CD14-positive monocyte (primary cell): ENCODE measurements around the gene SH3RF3. TPM values are rescaled to one million over a fixed set of nuclear protein-coding genes. Genes with fewer than 3 reads are reported as not detected.

Source experiments
- DNase-seq, 3 donors: peaks; one replicate each; pipeline ENCODE4 v3.0.0-alpha.2; 2011 to 2022
- H2AFZ ChIP-seq: 2 replicates; pipeline ENCODE4 v1.6.0; 2012; ENCODE audit warnings: mild to moderate bottlenecking, low read depth, low read length, inconsistent platforms; ENCODE audit not compliant: insufficient read depth, poor library complexity, severe bottlenecking
- H3K27ac ChIP-seq, 2 donors: 1 replicate in 1 of 2; 2 replicates in 1 of 2; pipeline ENCODE4 v1.5.1; 2012 to 2013; ENCODE audit warnings: low read length in 2 of 2, control low read depth in 1 of 2, inconsistent platforms in 1 of 2, low read depth in 1 of 2, mild to moderate bottlenecking in 1 of 2
- H3K27me3 ChIP-seq, 2 donors: one replicate each; pipeline versions ENCODE4 v1.6.0 to v1.6.1; 2011 to 2013; ENCODE audit warnings: low read length in 2 of 2; ENCODE audit not compliant: control insufficient read depth in 2 of 2, insufficient read depth in 2 of 2
- H3K36me3 ChIP-seq, 2 donors: replicated peaks in 1 of 2; 1 replicate in 1 of 2; 2 replicates in 1 of 2; pipeline versions ENCODE4 v1.5.1 to v1.6.1; 2012 to 2013; ENCODE audit warnings: low read length in 2 of 2, control low read depth in 1 of 2, inconsistent platforms in 1 of 2, mild to moderate bottlenecking in 1 of 2; ENCODE audit not compliant: insufficient read depth in 2 of 2, control insufficient read depth in 1 of 2
- H3K4me1 ChIP-seq, 2 donors: 1 replicate in 1 of 2; 2 replicates in 1 of 2; pipeline versions ENCODE4 v1.5.1 to v1.6.1; 2012 to 2013; ENCODE audit warnings: low read length in 2 of 2, control low read depth in 1 of 2, inconsistent platforms in 1 of 2, mild to moderate bottlenecking in 1 of 2, moderate library complexity in 1 of 2; ENCODE audit not compliant: insufficient read depth in 2 of 2, control insufficient read depth in 1 of 2
- H3K4me2 ChIP-seq: replicated peaks from 2 replicates; pipeline ENCODE3; 2012; ENCODE audit warnings: low read length, moderate library complexity, mild to moderate bottlenecking; ENCODE audit not compliant: poor library complexity, severe bottlenecking; ENCODE audit errors: extremely low read depth
- H3K4me3 ChIP-seq, 3 experiments: fragments of 200-600 bp in 1 of 3; sonication (generic) in 1 of 3; replicated peaks in 1 of 3; 1 replicate in 2 of 3; 2 replicates in 1 of 3; pipeline ENCODE4 v1.5.1; 2011 to 2013; ENCODE audit warnings: low read length in 3 of 3, mild to moderate bottlenecking in 3 of 3, control low read depth in 2 of 3, low read depth in 2 of 3, inconsistent platforms in 1 of 3, moderate library complexity in 1 of 3
- H3K79me2 ChIP-seq: 2 replicates; pipeline ENCODE4 v1.6.0; 2012; ENCODE audit warnings: mild to moderate bottlenecking, control low read depth, inconsistent platforms, low read length, moderate library complexity; ENCODE audit not compliant: insufficient read depth
- H3K9ac ChIP-seq: 2 replicates; pipeline ENCODE4 v1.6.0; 2017; ENCODE audit warnings: low read length, mild to moderate bottlenecking; ENCODE audit not compliant: insufficient read depth, poor library complexity, severe bottlenecking
- H3K9me3 ChIP-seq, 2 donors: replicated peaks in 1 of 2; 1 replicate in 1 of 2; 2 replicates in 1 of 2; pipeline versions ENCODE4 v1.5.1 to v1.6.1; 2012 to 2013; ENCODE audit warnings: low read length in 2 of 2, control low read depth in 1 of 2; ENCODE audit not compliant: control insufficient read depth in 1 of 2, insufficient read depth in 1 of 2
- H4K20me1 ChIP-seq: 2 replicates; pipeline ENCODE4 v1.6.0; 2012; ENCODE audit warnings: mild to moderate bottlenecking, low read length, control low read depth, moderate library complexity; ENCODE audit not compliant: insufficient read depth
- H3K27ac Mint-ChIP-seq, 7 donors: one replicate each; pipeline ENCODE4 v1.8.0; 2020; ENCODE audit warnings: mild to moderate bottlenecking in 7 of 7, mixed read lengths in 7 of 7, moderate library complexity in 6 of 7, inconsistent platforms in 2 of 7
- H3K27me3 Mint-ChIP-seq, 3 donors: one replicate each; pipeline ENCODE4 v1.8.0; 2021 to 2022; ENCODE audit warnings: low read depth in 3 of 3, mild to moderate bottlenecking in 3 of 3, mixed read lengths in 3 of 3, moderate library complexity in 3 of 3, inconsistent platforms in 1 of 3
- H3K36me3 Mint-ChIP-seq, 2 donors: one replicate each; pipeline ENCODE4 v1.8.0; 2020; ENCODE audit warnings: mixed read lengths in 2 of 2, inconsistent platforms in 1 of 2, mild to moderate bottlenecking in 1 of 2
- H3K4me1 Mint-ChIP-seq: one replicate; pipeline ENCODE4 v1.8.0; 2020; ENCODE audit warnings: mild to moderate bottlenecking, mixed read lengths
- H3K4me3 Mint-ChIP-seq, 2 donors: one replicate each; pipeline ENCODE4 v1.8.0; 2020; ENCODE audit warnings: mild to moderate bottlenecking in 2 of 2, mixed read lengths in 2 of 2, moderate library complexity in 1 of 2
- H3K9me3 Mint-ChIP-seq, 7 donors: one replicate each; pipeline ENCODE4 v1.8.0; 2020 to 2022; ENCODE audit warnings: mixed read lengths in 7 of 7, mild to moderate bottlenecking in 6 of 7, moderate library complexity in 6 of 7, inconsistent platforms in 2 of 7
- WGBS: methylation state at CpG from one replicate; pipeline ENCODE4 v1.1.5; 2013; ENCODE audit warnings: missing lambda C conversion rate; ENCODE audit not compliant: insufficient coverage; 5-methylcytosine and 5-hydroxymethylcytosine counted together
- intact Hi-C, 2 donors: fragments of 100-400 bp; cut with micrococcal nuclease; formaldehyde crosslinking; loops; one replicate each; pipeline versions ENCODE4 v1.15.0 to v1.15.1; 2023
- polyA plus RNA-seq, 3 donors: library from polyadenylated mRNA; depleted of rRNA in 1 of 3; unstranded in 2 of 3; stranded (reverse) in 1 of 3; fragments of 300-500 nt in 2 of 3; fragments of >200 nt in 1 of 3; fragmentation: Illumina TruSeq in 2 of 3; gene quantifications; 1 replicate in 2 of 3; 2 replicates in 1 of 3; pipeline ENCODE4 v1.2.3, GENCODE V29; 2012 to 2021
- TF ChIP-seq, protein P1 (sequence below): fragments of 200-600 bp; IDR thresholded peaks from one replicate; pipeline ENCODE4 v1.8.0; 2022; ENCODE audit warnings: antibody characterized with exemption, mild to moderate bottlenecking

The SH3RF3 gene
- polyA plus RNA-seq, 3 donors: 0.25 to 0.75 (median 0.34) TPM

GRCh38 chr2:109352056-109352897, 223.3 kb downstream of the SH3RF3 start:
- Histone ChIP-seq H4K20me1 (no peaks in the 10 kb centered on the region), H3K27me3 (no peaks in the 10 kb centered on the region), H3K4me2 (no peak overlapping the region), H3K9ac (no peak overlapping the region), H3K79me2 (no peaks in the 10 kb centered on the region), H3K27ac (no peak overlapping the region), H3K36me3 (no peaks in the 10 kb centered on the region), H3K4me3 (no peak overlapping the region), H3K9me3 (peaks cover 0 to 6% of the 10 kb centered on the region in 2 donors), H2AFZ (no peak overlapping the region), H3K4me1 (peaks cover 6 to 7% of the 10 kb centered on the region in 2 donors)
- Mint-ChIP-seq H3K4me1 (peaks cover 29% of the 10 kb centered on the region), H3K27ac (peak overlapping the region in 1 of 7 donors; percentile 15), H3K9me3 (peaks cover 1 to 7% (median 3%) of the 10 kb centered on the region in 7 donors), H3K4me3 (peak overlapping the region in 1 of 2 donors; percentile 53), H3K27me3 (peaks cover 6 to 17% (median 14%) of the 10 kb centered on the region in 3 donors), H3K36me3 (no peaks in the 10 kb centered on the region)
- no peak for DNase-seq
- TF ChIP-seq, protein P1, sequence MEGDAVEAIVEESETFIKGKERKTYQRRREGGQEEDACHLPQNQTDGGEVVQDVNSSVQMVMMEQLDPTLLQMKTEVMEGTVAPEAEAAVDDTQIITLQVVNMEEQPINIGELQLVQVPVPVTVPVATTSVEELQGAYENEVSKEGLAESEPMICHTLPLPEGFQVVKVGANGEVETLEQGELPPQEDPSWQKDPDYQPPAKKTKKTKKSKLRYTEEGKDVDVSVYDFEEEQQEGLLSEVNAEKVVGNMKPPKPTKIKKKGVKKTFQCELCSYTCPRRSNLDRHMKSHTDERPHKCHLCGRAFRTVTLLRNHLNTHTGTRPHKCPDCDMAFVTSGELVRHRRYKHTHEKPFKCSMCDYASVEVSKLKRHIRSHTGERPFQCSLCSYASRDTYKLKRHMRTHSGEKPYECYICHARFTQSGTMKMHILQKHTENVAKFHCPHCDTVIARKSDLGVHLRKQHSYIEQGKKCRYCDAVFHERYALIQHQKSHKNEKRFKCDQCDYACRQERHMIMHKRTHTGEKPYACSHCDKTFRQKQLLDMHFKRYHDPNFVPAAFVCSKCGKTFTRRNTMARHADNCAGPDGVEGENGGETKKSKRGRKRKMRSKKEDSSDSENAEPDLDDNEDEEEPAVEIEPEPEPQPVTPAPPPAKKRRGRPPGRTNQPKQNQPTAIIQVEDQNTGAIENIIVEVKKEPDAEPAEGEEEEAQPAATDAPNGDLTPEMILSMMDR: no peak
- 36% methylated on average over 20 of the region's 20 CpGs for WGBS
- intact Hi-C loops: no loop called here

GRCh38 chr2:109352898-109353689, 224.1 kb downstream of the SH3RF3 start:
- H3K27me3 Mint-ChIP-seq: peaks cover 6 to 15% (median 14%) of the 10 kb centered on the region in 3 donors
- Histone ChIP-seq H3K9me3 (peaks cover 4 to 6% of the 10 kb centered on the region in 2 donors), H3K27me3 (no peaks in the 10 kb centered on the region), H2AFZ (no peak overlapping the region), H3K4me2 (no peak overlapping the region), H3K9ac (no peak overlapping the region), H3K4me1 (peaks cover 6 to 7% of the 10 kb centered on the region in 2 donors), H3K79me2 (no peaks in the 10 kb centered on the region), H3K27ac (no peak overlapping the region), H4K20me1 (no peaks in the 10 kb centered on the region), H3K36me3 (no peaks in the 10 kb centered on the region), H3K4me3 (no peak overlapping the region)
- peak overlapping the region in 1 of 2 donors; percentile 60 for H3K4me3 Mint-ChIP-seq
- 89% methylated on average over 9 of the region's 14 CpGs for WGBS
- no peaks in the 10 kb centered on the region for H3K36me3 Mint-ChIP-seq
- H3K9me3 Mint-ChIP-seq: peaks cover 3 to 8% (median 5%) of the 10 kb centered on the region in 7 donors
- H3K27ac Mint-ChIP-seq: peak overlapping the region in 3 of 7 donors; percentile 15 to 30 (median 23)
- intact Hi-C loops: no loop called here
- H3K4me1 Mint-ChIP-seq: peaks cover 29% of the 10 kb centered on the region
- no peak for DNase-seq
- TF ChIP-seq, protein P1: no peak
